ENCODE results near the gene CENPM.

Gene CENPM

GRCh38 chr22:41891407-41891806 lies 55.5 kb downstream of the CENPM start:
- no peak for DNase-seq

All from activated gamma-delta T cell treated with Interleukin-2 at 50 U/mL for 16 hours (primary cell).